MCF 10A (cell line): Measurements from ENCODE around the gene RHOV. TPM values are rescaled to one million over a fixed set of nuclear protein-coding genes. Genes with fewer than 3 reads are reported as not detected.

ENCODE experiments used
- BruUV-seq: library from RNA; stranded (reverse); fragments of 400-500 nt; replicated peaks from 2 replicates; lab custom pipeline; 2021; lab: Mats Ljungman, UMichigan
- CTCF ChIA-PET: fragments of 300-600 bp; sonication (Branson Sonifier 250); formaldehyde crosslinking; extraction: SDS; loops from one replicate; lab custom pipeline; 2021; ENCODE audit warnings: antibody characterized with exemption, inconsistent platforms; lab: Yijun Ruan, JAX
- POLR2A ChIA-PET: fragments of 300-600, 350-650 bp; sonication (Branson Sonifier 250); formaldehyde crosslinking; extraction: SDS; loops from one replicate; lab custom pipeline; 2020; ENCODE audit warnings: antibody characterized with exemption, inconsistent platforms; lab: Yijun Ruan, JAX
- DNase-seq: peaks from one replicate; pipeline ENCODE4 v3.0.0-alpha.2; 2018; ENCODE audit not compliant: unreplicated experiment
- H3K27ac Mint-ChIP-seq: one replicate; pipeline ENCODE4 v1.8.0; 2022; ENCODE audit warnings: mild to moderate bottlenecking, low read depth, mixed read lengths; ENCODE audit not compliant: unreplicated experiment
- H3K27me3 Mint-ChIP-seq: one replicate; pipeline ENCODE4 v1.8.0; 2022; ENCODE audit warnings: mixed read lengths; ENCODE audit not compliant: insufficient read depth, unreplicated experiment
- H3K36me3 Mint-ChIP-seq: one replicate; pipeline ENCODE4 v1.8.0; 2022; ENCODE audit warnings: mild to moderate bottlenecking, moderate library complexity, mixed read lengths; ENCODE audit not compliant: insufficient read depth, unreplicated experiment
- H3K4me1 Mint-ChIP-seq: one replicate; pipeline ENCODE4 v1.8.0; 2022; ENCODE audit warnings: mixed read lengths; ENCODE audit not compliant: insufficient read depth, unreplicated experiment
- H3K4me3 Mint-ChIP-seq: one replicate; pipeline ENCODE4 v1.8.0; 2022; ENCODE audit warnings: mild to moderate bottlenecking, moderate library complexity, mixed read lengths; ENCODE audit not compliant: unreplicated experiment
- H3K9me3 Mint-ChIP-seq: one replicate; pipeline ENCODE4 v1.8.0; 2022; ENCODE audit warnings: mixed read lengths; ENCODE audit not compliant: unreplicated experiment
- intact Hi-C: fragments of 100-400 bp; cut with micrococcal nuclease; formaldehyde crosslinking; loops from 2 replicates; pipeline ENCODE4 v1.14.1; 2022
- total RNA-seq: library from RNA; stranded (reverse); gene quantifications from 2 replicates; pipeline ENCODE4 v1.2.3, GENCODE V29; 2022
- TF ChIP-seq, protein P1 (sequence below): fragments of 200-600 bp; IDR thresholded peaks from one replicate; pipeline ENCODE4 v1.8.0; 2022; ENCODE audit warnings: antibody characterized with exemption, mild to moderate bottlenecking; ENCODE audit not compliant: unreplicated experiment

The RHOV gene
- total RNA-seq, 1 experiment from 2014 or later: 1.7 TPM

DNA sequence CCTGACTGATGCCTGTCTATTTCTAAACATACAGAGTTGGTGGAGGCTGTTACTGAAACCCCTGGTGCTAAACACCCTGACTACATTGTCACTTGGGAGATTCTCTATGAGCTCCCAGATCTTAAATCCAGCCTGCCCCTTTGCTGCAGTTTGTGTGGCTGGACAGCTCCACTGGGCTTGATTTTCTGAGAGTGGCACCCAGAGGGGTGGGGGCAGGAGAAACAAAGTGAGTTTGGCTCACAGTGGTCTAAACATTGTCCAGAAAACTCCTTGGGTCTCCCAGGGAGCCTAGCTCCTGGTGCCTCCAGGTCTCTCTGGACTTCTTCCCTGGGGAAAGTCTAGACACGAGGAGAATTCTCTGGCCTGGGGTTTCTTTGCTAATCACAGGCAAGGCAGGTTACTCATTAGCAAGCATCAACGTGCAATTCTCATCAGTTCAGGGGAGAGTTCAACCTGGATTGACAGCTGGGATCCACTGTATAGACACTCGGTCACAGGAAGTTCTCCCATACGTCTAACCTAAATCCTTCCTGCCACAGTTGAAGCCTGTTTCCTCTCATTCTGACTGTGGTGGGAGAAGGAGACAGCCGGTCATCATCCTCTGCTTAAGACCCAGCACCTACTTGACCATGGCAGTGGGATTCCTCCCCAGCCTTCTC lies 48.0 kb upstream of the RHOV start:
- Mint-ChIP-seq H3K4me3 (no peak overlapping the region), H3K9me3 (no peaks in the 10 kb centered on the region), H3K36me3 (no peaks in the 10 kb centered on the region), H3K4me1 (no peaks in the 10 kb centered on the region), H3K27ac (no peak overlapping the region), H3K27me3 (peaks cover 6% of the 10 kb centered on the region)
- CTCF ChIA-PET: interaction anchor here (1.0 to 1.3 kb wide), 2 partner anchors 18 to 262 kb away, joined by 4 read pairs; no protein-coding TSS in a partner anchor
- no peak for DNase-seq
- BruUV-seq: no TSS peak
- TF ChIP-seq, protein P1, sequence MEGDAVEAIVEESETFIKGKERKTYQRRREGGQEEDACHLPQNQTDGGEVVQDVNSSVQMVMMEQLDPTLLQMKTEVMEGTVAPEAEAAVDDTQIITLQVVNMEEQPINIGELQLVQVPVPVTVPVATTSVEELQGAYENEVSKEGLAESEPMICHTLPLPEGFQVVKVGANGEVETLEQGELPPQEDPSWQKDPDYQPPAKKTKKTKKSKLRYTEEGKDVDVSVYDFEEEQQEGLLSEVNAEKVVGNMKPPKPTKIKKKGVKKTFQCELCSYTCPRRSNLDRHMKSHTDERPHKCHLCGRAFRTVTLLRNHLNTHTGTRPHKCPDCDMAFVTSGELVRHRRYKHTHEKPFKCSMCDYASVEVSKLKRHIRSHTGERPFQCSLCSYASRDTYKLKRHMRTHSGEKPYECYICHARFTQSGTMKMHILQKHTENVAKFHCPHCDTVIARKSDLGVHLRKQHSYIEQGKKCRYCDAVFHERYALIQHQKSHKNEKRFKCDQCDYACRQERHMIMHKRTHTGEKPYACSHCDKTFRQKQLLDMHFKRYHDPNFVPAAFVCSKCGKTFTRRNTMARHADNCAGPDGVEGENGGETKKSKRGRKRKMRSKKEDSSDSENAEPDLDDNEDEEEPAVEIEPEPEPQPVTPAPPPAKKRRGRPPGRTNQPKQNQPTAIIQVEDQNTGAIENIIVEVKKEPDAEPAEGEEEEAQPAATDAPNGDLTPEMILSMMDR: no peak
- intact Hi-C loops: no loop called here
- POLR2A ChIA-PET: interaction anchor here (0.6 kb wide), 1 partner anchor 241 kb away, joined by 3 read pairs; no protein-coding TSS in a partner anchor

- POLR2A ChIA-PET: no interaction called here
- BruUV-seq: no TSS peak
- Mint-ChIP-seq H3K36me3 (no peaks in the 10 kb centered on the region), H3K9me3 (no peaks in the 10 kb centered on the region), H3K27me3 (no peaks in the 10 kb centered on the region), H3K27ac (no peak overlapping the region), H3K4me3 (no peak overlapping the region), H3K4me1 (no peaks in the 10 kb centered on the region)
- no peak for DNase-seq
- TF ChIP-seq, protein P1: no peak
- intact Hi-C loops: no loop called here
- CTCF ChIA-PET: interaction anchor here (0.6 to 1.6 kb wide), 3 partner anchors 12 to 22 kb away, joined by 3 to 9 read pairs (median 3); no protein-coding TSS in a partner anchor
Observed at GRCh38 chr15:40918799-40919392, 44.9 kb upstream of the RHOV start.

GRCh38 chr15:40918146-40918798 lies 44.2 kb upstream of the RHOV start:
- POLR2A ChIA-PET: no interaction called here
- Mint-ChIP-seq H3K27me3 (no peaks in the 10 kb centered on the region), H3K27ac (no peak overlapping the region), H3K4me3 (no peak overlapping the region), H3K9me3 (no peaks in the 10 kb centered on the region), H3K36me3 (no peaks in the 10 kb centered on the region), H3K4me1 (no peaks in the 10 kb centered on the region)
- BruUV-seq: no TSS peak
- intact Hi-C loops: no loop called here
- DNase-seq: no peak
- CTCF ChIA-PET: interaction anchor here (1.5 kb wide), 1 partner anchor 13 kb away, joined by 3 read pairs; no protein-coding TSS in a partner anchor
- TF ChIP-seq, protein P1: no peak

DNA sequence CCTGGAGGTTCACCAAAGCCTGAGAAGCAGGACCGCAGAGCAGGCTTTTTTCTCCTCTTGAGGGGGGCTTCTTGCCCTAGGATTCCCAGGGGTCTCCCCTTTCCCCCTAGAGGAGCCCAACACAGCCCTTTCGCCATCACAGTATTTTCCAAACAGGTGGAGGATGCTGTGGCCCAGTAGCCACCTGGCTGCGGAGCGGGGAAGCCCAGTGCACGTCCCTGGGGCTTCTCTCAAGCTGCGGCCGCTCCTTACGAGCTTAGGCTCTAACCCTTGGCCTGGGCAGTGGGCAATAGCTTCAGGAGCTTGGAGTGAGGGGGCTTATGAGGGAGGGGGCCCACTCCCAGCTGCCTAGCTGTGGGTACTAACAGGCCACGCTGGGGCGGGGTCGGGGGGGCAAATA lies 43.6 kb upstream of the RHOV start:
- H3K9me3 Mint-ChIP-seq: no peaks in the 10 kb centered on the region
- no peak overlapping the region for H3K4me3 Mint-ChIP-seq
- no peak for DNase-seq
- ChIA-PET CTCF (interaction anchor here (0.6 kb wide), 1 partner anchor 32 kb away, joined by 3 read pairs; no protein-coding TSS in a partner anchor), POLR2A (no interaction called here)
- intact Hi-C loops: no loop called here
- H3K36me3 Mint-ChIP-seq: no peaks in the 10 kb centered on the region
- TF ChIP-seq, protein P1: no peak
- H3K27ac Mint-ChIP-seq: no peak overlapping the region
- no TSS peak for BruUV-seq
- H3K27me3 Mint-ChIP-seq: no peaks in the 10 kb centered on the region
- H3K4me1 Mint-ChIP-seq: no peaks in the 10 kb centered on the region
